HG03135 (cell line): Measurements from ENCODE around the gene CNPY1.
"Not testable (repeated sequence)": the region's sequence is repeated elsewhere in the genome, so short reads cannot be mapped to it uniquely, and the experiment has no call there.

Source experiments
- ATAC-seq: cut with Tn5 transposase; IDR thresholded peaks from one replicate; pipeline ENCODE4 v1.9.1; 2021; ENCODE audit warnings: mild to moderate bottlenecking, moderate library complexity; ENCODE audit not compliant: unreplicated experiment

Gene CNPY1

GRCh38 chr7:155546449-155546848 is at the start of gene CNPY1:
Gene CNPY1, minus strand, starts transcription at chr7:155546559. Its CDS starts 630 bp downstream, at chr7:155545929.
- ATAC-seq, result not testable (repeated sequence)

- ATAC-seq, result no peak
Observed at GRCh38 chr7:155594961-155595366, 48.6 kb upstream of the CNPY1 start.

DNA sequence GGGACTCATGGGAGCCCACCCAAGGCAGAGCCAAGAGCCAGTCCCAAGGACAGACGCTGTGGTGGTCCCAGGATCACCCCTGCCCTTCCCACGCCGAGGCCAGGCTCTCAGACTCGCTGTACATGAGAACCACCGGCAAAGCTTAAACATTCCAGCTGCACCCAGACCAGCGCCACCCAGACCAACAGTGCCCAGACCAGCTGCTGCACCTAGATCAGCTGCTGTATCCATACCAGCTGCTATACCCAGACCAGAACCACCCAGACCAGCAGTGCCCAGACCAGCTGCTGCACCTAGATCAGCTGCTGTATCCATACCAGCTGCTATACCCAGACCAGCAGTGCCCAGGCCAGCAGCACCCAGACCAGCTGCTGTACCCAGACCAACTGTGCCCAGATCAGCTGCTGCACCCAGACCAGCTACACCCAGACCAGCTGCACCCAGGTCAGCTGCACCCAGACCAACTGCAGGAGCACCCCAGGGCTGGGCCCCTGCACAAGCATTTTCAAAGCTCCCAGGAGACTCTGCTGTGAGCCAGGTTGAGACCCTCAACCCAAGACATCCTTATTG is 47.9 kb upstream of the CNPY1 start:
- no peak for ATAC-seq

- ATAC-seq, result no peak
Observed at GRCh38 chr7:155593461-155594162, 47.3 kb upstream of the CNPY1 start.

DNA sequence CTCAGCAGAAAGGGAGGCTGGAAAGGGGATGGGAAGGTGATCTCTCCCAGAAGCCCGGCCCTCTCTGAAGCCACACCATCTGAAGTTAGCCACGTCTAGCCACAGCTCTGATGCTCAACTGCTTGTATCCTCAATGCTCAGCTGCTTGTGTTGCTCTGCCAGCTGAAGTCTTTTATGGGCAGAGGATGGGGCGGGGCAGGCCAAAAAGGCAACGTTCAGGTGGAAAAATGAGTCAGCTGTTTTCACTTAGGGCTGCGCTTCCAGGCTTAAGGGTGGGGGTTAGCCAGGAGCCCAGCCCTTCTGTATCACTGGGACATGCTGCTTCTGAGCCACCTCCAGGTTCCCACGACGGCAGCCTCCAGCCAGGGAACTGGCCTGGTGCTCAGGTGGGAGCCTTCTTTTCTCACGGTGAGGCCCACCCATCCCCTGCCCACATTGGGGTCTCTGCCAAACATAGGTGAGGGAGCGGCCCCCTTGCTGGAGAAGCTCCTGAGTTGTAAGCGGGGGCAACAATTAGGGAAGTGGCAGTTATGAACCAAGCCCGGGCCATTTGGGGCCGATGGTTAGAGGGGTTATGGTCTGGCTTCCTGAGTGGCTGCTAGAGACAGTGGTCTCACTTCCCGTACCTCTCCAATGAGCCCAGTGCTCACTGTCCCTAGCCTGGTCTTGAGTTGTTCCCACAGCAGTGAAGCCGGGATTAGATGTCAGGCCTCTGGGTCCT is 44.9 kb upstream of the CNPY1 start:
- ATAC-seq, result no peak

DNA sequence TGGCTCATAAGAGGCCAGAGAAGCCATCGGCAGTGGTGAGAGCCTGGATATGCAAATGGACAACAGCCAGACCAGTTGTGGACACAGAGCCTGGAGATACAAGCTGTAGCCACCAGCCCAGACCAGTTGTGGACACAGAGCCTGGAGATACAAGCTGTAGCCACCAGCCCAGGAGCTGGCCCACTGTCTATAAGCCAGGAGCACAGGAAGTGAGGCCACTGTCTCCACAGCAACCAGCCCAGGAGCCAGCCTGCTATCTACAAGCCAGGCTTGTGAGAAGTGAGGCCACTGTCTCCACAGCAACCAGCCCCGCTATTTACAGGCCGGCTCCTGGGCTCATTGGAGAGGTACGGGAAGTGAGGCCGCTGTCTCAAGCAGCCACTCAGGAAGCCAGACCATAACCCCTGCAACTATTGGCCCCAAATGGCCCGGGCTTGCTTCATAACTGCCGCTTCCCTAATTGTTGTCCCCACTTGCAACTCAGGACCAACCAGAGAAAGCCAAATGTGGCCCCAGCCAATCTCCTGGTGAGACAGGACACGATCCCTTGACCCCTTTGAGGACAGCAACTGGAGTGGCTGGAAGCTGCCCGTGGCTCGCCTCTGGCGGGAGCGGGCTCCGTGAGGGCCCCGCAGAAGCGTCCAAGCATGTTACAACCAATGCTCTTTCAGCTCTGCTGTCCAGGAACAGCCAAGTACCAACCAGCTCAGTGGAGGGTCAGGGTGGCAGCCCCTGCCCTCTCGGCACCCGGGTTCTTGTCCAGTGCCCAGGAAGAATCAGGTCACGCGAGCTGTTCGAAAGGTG is 44.1 kb upstream of the CNPY1 start:
- no peak for ATAC-seq

DNA sequence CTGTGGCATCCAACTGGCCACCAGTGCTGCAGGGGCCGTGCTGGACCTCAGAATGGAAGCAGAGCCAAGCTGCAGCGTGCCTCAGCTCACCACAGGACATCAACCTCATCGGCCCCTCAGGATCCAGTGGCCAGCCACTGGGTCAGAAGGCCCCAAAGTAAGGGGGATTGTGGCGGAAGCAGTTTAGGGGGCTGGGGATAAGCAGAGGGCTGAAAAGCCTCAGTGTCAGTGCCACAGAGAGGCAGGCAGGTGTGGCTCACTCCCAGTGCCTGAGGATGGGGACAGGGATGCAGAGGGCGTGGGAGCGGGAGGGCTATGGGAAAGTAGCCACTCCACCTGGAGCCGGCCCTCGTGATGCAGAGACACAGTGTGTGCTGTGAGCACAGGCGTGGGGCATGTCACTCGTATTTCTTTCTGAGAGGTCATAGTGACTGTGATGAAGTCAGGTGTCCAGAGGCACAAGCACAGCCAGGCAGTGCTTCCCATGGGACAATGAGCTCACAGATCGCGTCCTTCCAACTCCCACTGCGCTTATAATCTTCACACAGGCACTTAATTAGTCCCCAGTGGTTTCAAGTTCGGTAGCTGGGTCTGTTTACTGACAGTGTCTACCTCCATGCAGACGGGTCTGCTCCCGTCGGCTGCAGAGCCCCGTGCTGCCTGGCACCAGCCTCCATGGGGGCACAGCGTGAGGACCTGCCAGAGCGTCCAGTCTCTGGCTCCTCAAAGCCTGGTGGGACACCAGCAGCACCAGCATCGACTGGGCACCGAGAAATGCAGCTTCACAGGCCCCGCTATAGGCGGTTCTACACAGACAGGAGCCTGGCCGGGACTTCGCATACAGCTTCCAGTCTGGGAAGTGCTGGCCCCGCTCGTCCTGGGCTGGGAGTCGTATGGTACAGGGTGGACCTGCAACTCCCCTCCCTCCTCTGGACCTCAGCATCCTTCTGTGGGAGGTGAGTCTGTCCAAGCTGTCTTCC is 42.9 kb upstream of the CNPY1 start:
- no peak for ATAC-seq

GRCh38 chr7:155588468-155588998 is 42.2 kb upstream of the CNPY1 start:
- no peak for ATAC-seq

- ATAC-seq, result no peak
Observed at GRCh38 chr7:155587486-155587885, 41.1 kb upstream of the CNPY1 start.

DNA sequence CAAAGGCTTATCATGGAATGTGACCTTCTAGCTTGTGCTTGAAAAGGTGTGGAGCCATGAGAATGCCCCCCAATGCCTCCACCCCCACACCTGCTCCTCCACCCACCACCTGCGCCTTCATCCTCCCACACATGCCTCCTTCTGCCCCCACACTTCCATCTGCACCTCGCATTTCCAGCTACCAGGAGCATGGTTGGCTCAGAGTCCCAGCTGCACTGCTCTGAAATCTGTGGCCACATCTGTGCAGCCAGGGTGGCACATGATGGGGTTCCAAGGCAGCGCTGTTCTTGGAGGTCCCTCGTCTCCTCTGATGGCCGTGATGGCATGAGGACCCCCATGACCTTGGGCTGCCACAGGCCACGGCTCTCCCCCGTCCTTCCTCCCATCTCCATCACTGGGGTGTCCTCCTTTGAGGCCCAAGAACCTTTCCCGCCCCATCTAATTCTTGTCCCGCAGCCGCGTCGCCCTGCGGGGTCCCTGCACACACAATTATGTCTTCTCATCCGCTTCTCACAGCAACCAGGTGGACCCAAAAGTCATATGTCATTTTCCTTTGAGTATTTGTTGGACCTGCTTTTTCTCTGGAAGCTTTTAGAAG is 40.6 kb upstream of the CNPY1 start:
- ATAC-seq, result no peak

- no peak for ATAC-seq
Observed at GRCh38 chr7:155585951-155586350, 39.6 kb upstream of the CNPY1 start.

GRCh38 chr7:155585532-155585895 is 39.2 kb upstream of the CNPY1 start:
- no peak for ATAC-seq

- ATAC-seq, result no peak
Observed at GRCh38 chr7:155584763-155585531, 38.6 kb upstream of the CNPY1 start.

- ATAC-seq, result no peak
Observed at GRCh38 chr7:155584261-155584660, 37.9 kb upstream of the CNPY1 start.

DNA sequence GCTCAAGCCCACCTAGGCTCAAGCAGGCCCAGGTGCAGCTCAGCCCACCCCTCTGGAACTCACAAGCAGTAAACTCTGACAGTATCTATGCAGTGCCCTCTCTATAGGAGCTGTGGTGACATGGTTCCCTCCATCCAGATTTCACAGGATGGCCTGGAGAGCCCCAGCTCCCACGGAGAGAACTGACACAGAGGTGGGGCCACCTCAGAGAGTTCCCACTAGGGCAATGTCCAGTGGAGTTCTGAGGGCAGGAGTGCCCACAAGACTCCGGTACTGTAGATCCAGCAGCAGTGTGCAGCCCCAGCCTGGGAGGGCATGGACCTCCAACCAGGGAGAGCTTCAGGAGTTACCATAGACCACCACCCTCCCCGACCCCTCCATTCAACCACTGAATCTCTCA is 37.3 kb upstream of the CNPY1 start:
- no peak for ATAC-seq

- no peak for ATAC-seq
Observed at GRCh38 chr7:155581954-155582353, 35.6 kb upstream of the CNPY1 start.

DNA sequence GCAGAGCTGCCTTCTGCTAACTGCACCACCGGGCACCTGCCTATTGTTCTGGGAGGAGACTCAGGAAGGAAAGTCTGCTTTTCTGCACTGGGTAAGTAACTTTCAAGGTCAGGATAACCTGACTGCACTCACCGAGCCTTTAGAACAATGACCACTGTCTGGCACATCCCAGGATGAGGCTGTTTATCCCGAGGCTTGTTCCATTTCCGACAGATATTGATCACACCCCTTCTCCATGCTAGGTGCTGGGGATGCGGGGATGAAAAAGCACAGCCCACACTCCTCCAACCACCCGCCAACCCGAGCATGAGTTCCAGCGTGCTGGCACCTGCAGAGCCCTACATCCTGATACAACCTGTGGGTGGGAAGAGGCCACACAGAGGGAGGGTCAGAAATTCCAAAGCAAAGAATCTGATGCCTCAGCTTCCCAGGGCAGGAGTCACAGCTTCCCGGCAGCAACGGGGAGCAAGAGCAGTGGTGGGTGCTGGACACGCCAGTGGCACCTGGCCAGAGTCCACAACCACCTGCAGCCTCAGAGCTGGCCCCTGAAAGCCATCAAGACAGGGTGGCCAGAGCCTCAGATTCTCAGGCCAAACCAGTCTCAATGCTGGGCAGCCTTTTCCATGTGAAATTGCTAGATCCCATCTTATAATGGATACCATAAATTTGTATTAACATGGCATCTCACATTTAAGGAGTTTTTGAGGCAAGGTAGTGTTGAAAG is 34.9 kb upstream of the CNPY1 start:
- ATAC-seq, result no peak

GRCh38 chr7:155580367-155580766 is 34.0 kb upstream of the CNPY1 start:
- no peak for ATAC-seq
